ENCODE data around the gene AHCYL2. TPM values are rescaled to one million over a fixed set of nuclear protein-coding genes. Genes with fewer than 3 reads are reported as not detected.

The AHCYL2 gene
- total and polyA plus RNA-seq, 2 of the 8 experiments (the other 6 are each of a cell fraction or from before 2014, with no cell fraction given) = 20.7 to 25.4 TPM

GRCh38 chr7:129279757-129280156 is 54.9 kb downstream of the AHCYL2 start:
- no peak overlapping the region for H2BK120ac ChIP-seq (replicated peaks; ENCODE audit: low read depth, low read length)
- H3K9ac ChIP-seq (replicated peaks in 1 of 4; ENCODE audit: extremely low read depth in 1 of 4, low read depth in 3 of 4, low read length in 3 of 4) = no peak overlapping the region
- ChIA-PET POLR2A (ENCODE audit: partially characterized antibody) (no interaction called here), CTCF (ENCODE audit: partially characterized antibody) (interaction anchor here (0.6 to 1.5 kb wide), 5 partner anchors 9 to 61 kb away, joined by 4 to 7 read pairs (median 5); no protein-coding TSS in a partner anchor)
- TF ChIP-seq SP2 (IDR thresholded peaks at IDR 0.05; ENCODE audit: low read length) (no peak), TEAD4 (IDR thresholded peaks at IDR 0.05; ENCODE audit: low read depth, low read length) (peak; percentile 43; the same call in 1 of the 2 replicates)
- no peak overlapping the region for H2BK20ac ChIP-seq (ENCODE audit: low read length)
- H3K14ac ChIP-seq (ENCODE audit: insufficient read length) = no peak overlapping the region
- no peaks in the 10 kb centered on the region; a peak in 1 of 4 replicates for H3K79me2 ChIP-seq (ENCODE audit: control insufficient read depth in 1 of 2, insufficient read depth in 2 of 2, low read length in 2 of 2)
- no peak overlapping the region for H3K4me2 ChIP-seq (ENCODE audit: insufficient read depth in 1 of 2, low read depth in 2 of 2, low read length in 2 of 2)
- no peaks in the 10 kb centered on the region for H4K20me1 ChIP-seq (replicated peaks in 1 of 2; ENCODE audit: control insufficient read depth in 1 of 2, insufficient read depth in 2 of 2, low read length in 2 of 2)
- 0 out of 2 replicates have a peak overlapping the region, but pooled peaks have one; percentile 50 for H2BK12ac ChIP-seq (ENCODE audit: low read depth, low read length)
- FAIRE-seq (no peak), DNase-seq (ENCODE audit: low read depth in 1 of 2, low spot score in 2 of 2) (no peak)
- H3K4me3 ChIP-seq (ENCODE audit: extremely low read depth in 1 of 4, insufficient read depth in 2 of 4, low read depth in 3 of 4, low read length in 4 of 4) = no peak overlapping the region
- 81% methylated on average over 3 of the region's 3 CpGs; no CpG with 5 or more reads in 1 of the 2 experiments for WGBS, 2 experiments (ENCODE audit: extremely low coverage in 1 of 2, insufficient coverage in 1 of 2, insufficient read length in 1 of 2, insufficient replicate concordance in 2 of 2, low coverage in 1 of 2, low lambda C conversion rate in 2 of 2, missing lambda C conversion rate in 1 of 2)
- no peak overlapping the region for H3K56ac ChIP-seq (replicated peaks; ENCODE audit: insufficient read length, low read depth, low read length)
- H2BK15ac ChIP-seq (ENCODE audit: low read length) = no peak overlapping the region
- no peak overlapping the region for H3K23ac ChIP-seq (ENCODE audit: insufficient read length)
- H3K36me3 ChIP-seq (ENCODE audit: control insufficient read depth in 2 of 4, insufficient read depth in 4 of 4, low read length in 3 of 4) = 0 out of 8 replicates have a peak, but pooled peaks cover 0 to under 1% (median 0%) of the 10 kb centered on the region in 4 experiments
- H4K8ac ChIP-seq (ENCODE audit: extremely low read depth, insufficient read depth, low read length) = no peak overlapping the region
- no peaks in the 10 kb centered on the region for H3K79me1 ChIP-seq (ENCODE audit: low read depth, low read length)
- H3K4ac ChIP-seq (replicated peaks; ENCODE audit: insufficient read length, low read depth, low read length) = no peak overlapping the region
- H2BK5ac ChIP-seq (ENCODE audit: low read depth, low read length) = no peak overlapping the region
- H3K27ac ChIP-seq (ENCODE audit: low read depth, low read length) = no peak overlapping the region
- peaks cover 0 to 6% (median 4%) of the 10 kb centered on the region in 4 experiments; a peak in 4 of 7 replicates for H3K4me1 ChIP-seq (replicated peaks in 1 of 4; ENCODE audit: control insufficient read depth in 3 of 4, insufficient read depth in 4 of 4, low read length in 3 of 4)
- no peak overlapping the region for H4K91ac ChIP-seq (replicated peaks; ENCODE audit: insufficient read length, low read length)
- no peak overlapping the region for H2AFZ ChIP-seq (ENCODE audit: low read length)
- no peak overlapping the region for H3K18ac ChIP-seq (ENCODE audit: extremely low read depth, low read length)
- no peak overlapping the region for H2AK5ac ChIP-seq (ENCODE audit: low read depth, low read length)
- no peaks in the 10 kb centered on the region for H3K23me2 ChIP-seq (ENCODE audit: low read depth, low read length)
- H3K27me3 ChIP-seq (replicated peaks in 1 of 4; ENCODE audit: control insufficient read depth in 3 of 4, extremely low read depth in 1 of 4, insufficient read depth in 3 of 4, low read length in 3 of 4) = no peaks in the 10 kb centered on the region
- H4K5ac ChIP-seq (ENCODE audit: insufficient read length, low read depth, low read length) = no peak overlapping the region
- no peaks in the 10 kb centered on the region for H3K9me3 ChIP-seq (ENCODE audit: insufficient read depth in 2 of 2, low read depth in 1 of 2, low read length in 1 of 2)
